Muscle layer of colon (tissue), 2 donors: ENCODE measurements around the gene MRE11.
"Not testable (repeated sequence)": the region's sequence is repeated elsewhere in the genome, so short reads cannot be mapped to it uniquely, and the experiment has no call there.

Experiments used
- H3K27ac ChIP-seq: one replicate; pipeline ENCODE4 v1.7.0; 2013; ENCODE audit warnings: low read depth, mild to moderate bottlenecking, low read length, moderate library complexity
- H3K27me3 ChIP-seq, 2 donors: one replicate each; pipeline ENCODE4 v1.7.0; 2013; ENCODE audit warnings: low read length in 2 of 2, mild to moderate bottlenecking in 2 of 2; ENCODE audit not compliant: insufficient read depth in 2 of 2, control insufficient read depth in 1 of 2
- H3K36me3 ChIP-seq: one replicate; pipeline ENCODE4 v1.7.0; 2013; ENCODE audit warnings: mild to moderate bottlenecking, low read length; ENCODE audit not compliant: insufficient read depth
- H3K4me1 ChIP-seq: one replicate; pipeline ENCODE4 v1.7.0; 2013; ENCODE audit warnings: mild to moderate bottlenecking, low read length; ENCODE audit not compliant: insufficient read depth
- H3K4me3 ChIP-seq, 2 donors: one replicate each; pipeline ENCODE4 v1.7.0; 2013; ENCODE audit warnings: low read length in 2 of 2, low read depth in 1 of 2, mild to moderate bottlenecking in 1 of 2, moderate library complexity in 1 of 2
- H3K9ac ChIP-seq: one replicate; pipeline ENCODE4 v1.7.0; 2013; ENCODE audit warnings: low read length
- H3K9me3 ChIP-seq: one replicate; pipeline ENCODE4 v1.7.0; 2013; ENCODE audit warnings: mild to moderate bottlenecking, low read length
- donor health status: abdominal sarcoma.
- donor health status: Adenocarcinoma of cecum.

MRE11 gene

GRCh38 chr11:94376841-94377240 lies 116.8 kb downstream of the MRE11 start:
- no peaks in the 10 kb centered on the region for H3K27me3 ChIP-seq
- no peaks in the 10 kb centered on the region for H3K4me1 ChIP-seq
- no peaks in the 10 kb centered on the region for H3K36me3 ChIP-seq
- H3K27ac ChIP-seq: no peak overlapping the region
- no peaks in the 10 kb centered on the region for H3K9me3 ChIP-seq
- no peak overlapping the region for H3K9ac ChIP-seq
- no peak overlapping the region for H3K4me3 ChIP-seq

- not testable (repeated sequence) for H3K4me3 ChIP-seq
Observed at GRCh38 chr11:94370576-94370975, 123.1 kb downstream of the MRE11 start.

More at GRCh38 chr11:94370576-94370975, 123.1 kb downstream of the MRE11 start:
- not testable (repeated sequence) for H3K27ac ChIP-seq, H3K4me1 ChIP-seq, H3K36me3 ChIP-seq, H3K9me3 ChIP-seq, H3K9ac ChIP-seq, H3K27me3 ChIP-seq
